Astrocyte (in vitro differentiated cells and primary cell): ENCODE measurements around the gene PLXND1. TPM values are rescaled to one million over a fixed set of nuclear protein-coding genes. Genes with fewer than 3 reads are reported as not detected.
A peak's percentile ranks its signal among the peaks of the same experiment; 100 is the strongest.

Experiments used
- DNase-seq: peaks from one replicate; pipeline ENCODE4 v3.0.0-alpha.2; 2010; ENCODE audit warnings: low read depth
- FAIRE-seq: peaks from 2 replicates; lab custom pipeline; 2011; peaks lifted over from hg19 to GRCh38; lab: Jason Lieb, UNC
- H2AFZ ChIP-seq: 2 replicates; pipeline ENCODE4 v1.6.0; 2012; ENCODE audit warnings: low read depth, low read length, inconsistent platforms
- H3K27ac ChIP-seq: 2 replicates; pipeline ENCODE4 v1.5.1; 2011; ENCODE audit warnings: low read depth, low read length, inconsistent platforms
- H3K27me3 ChIP-seq: 2 replicates; pipeline ENCODE4 v1.6.0; 2011; ENCODE audit warnings: low read length, inconsistent platforms; ENCODE audit not compliant: insufficient read depth
- H3K36me3 ChIP-seq: 2 replicates; pipeline ENCODE4 v1.5.1; 2011; ENCODE audit warnings: low read length, inconsistent platforms; ENCODE audit not compliant: insufficient read depth
- H3K4me1 ChIP-seq: 2 replicates; pipeline ENCODE4 v1.5.1; 2011; ENCODE audit warnings: low read length, inconsistent platforms; ENCODE audit not compliant: insufficient read depth
- H3K4me2 ChIP-seq: 2 replicates; pipeline ENCODE4 v1.6.0; 2012; ENCODE audit warnings: low read length, inconsistent platforms
- H3K4me3 ChIP-seq: 2 replicates; pipeline ENCODE4 v1.5.1; 2011; ENCODE audit warnings: low read depth, mild to moderate bottlenecking, low read length, inconsistent platforms; ENCODE audit not compliant: insufficient read depth
- H3K79me2 ChIP-seq: 2 replicates; pipeline ENCODE4 v1.6.0; 2012; ENCODE audit warnings: mild to moderate bottlenecking, low read length, inconsistent platforms; ENCODE audit not compliant: insufficient read depth
- H3K9ac ChIP-seq: 2 replicates; pipeline ENCODE4 v1.6.0; 2012; ENCODE audit warnings: mild to moderate bottlenecking, low read length, inconsistent platforms
- H3K9me3 ChIP-seq: 2 replicates; pipeline ENCODE4 v1.5.1; 2012; ENCODE audit warnings: low read depth, mild to moderate bottlenecking, low read length, inconsistent platforms; ENCODE audit not compliant: insufficient read depth
- H4K20me1 ChIP-seq: 2 replicates; pipeline ENCODE4 v1.6.0; 2012; ENCODE audit warnings: low read length, inconsistent platforms; ENCODE audit not compliant: insufficient read depth
- H3K27ac Mint-ChIP-seq: one replicate; pipeline ENCODE4 v1.8.0; 2021; ENCODE audit warnings: mild to moderate bottlenecking, mixed read lengths; ENCODE audit not compliant: unreplicated experiment
- H3K27me3 Mint-ChIP-seq: one replicate; pipeline ENCODE4 v1.8.0; 2021; ENCODE audit warnings: low read depth, mixed read lengths; ENCODE audit not compliant: unreplicated experiment
- H3K36me3 Mint-ChIP-seq: one replicate; pipeline ENCODE4 v1.8.0; 2021; ENCODE audit warnings: low read depth, mixed read lengths; ENCODE audit not compliant: unreplicated experiment
- H3K4me1 Mint-ChIP-seq: one replicate; pipeline ENCODE4 v1.8.0; 2021; ENCODE audit warnings: low read depth, mixed read lengths; ENCODE audit not compliant: unreplicated experiment
- H3K4me3 Mint-ChIP-seq: one replicate; pipeline ENCODE4 v1.8.0; 2021; ENCODE audit warnings: mild to moderate bottlenecking, moderate library complexity, mixed read lengths; ENCODE audit not compliant: unreplicated experiment
- H3K9me3 Mint-ChIP-seq: one replicate; pipeline ENCODE4 v1.8.0; 2021; ENCODE audit warnings: mild to moderate bottlenecking, mixed read lengths; ENCODE audit not compliant: unreplicated experiment
- CTCF ChIP-seq: IDR thresholded peaks from 2 replicates; pipeline ENCODE4 v1.5.1; 2011; ENCODE audit warnings: low read depth, mild to moderate bottlenecking, inconsistent platforms, low read length, moderate library complexity; ENCODE audit not compliant: insufficient read depth
- EZH2 ChIP-seq: IDR thresholded peaks from 2 replicates; pipeline ENCODE4 v1.6.1; 2012; ENCODE audit warnings: mild to moderate bottlenecking, low read length, inconsistent platforms; ENCODE audit not compliant: insufficient read depth
- total RNA-seq: library from RNA; stranded (reverse); gene quantifications from 2 replicates; pipeline ENCODE4 v1.2.1, GENCODE V29; 2021

The PLXND1 gene
- total RNA-seq, 1 donor from 2014 or later: 184 TPM

- Histone ChIP-seq H3K4me3 (no peak overlapping the region), H4K20me1 (peaks cover 31% of the 10 kb centered on the region), H3K4me1 (no peaks in the 10 kb centered on the region), H3K79me2 (peaks cover 25% of the 10 kb centered on the region), H3K36me3 (no peaks in the 10 kb centered on the region), H3K4me2 (no peak overlapping the region), H3K9ac (no peak overlapping the region), H3K27me3 (no peaks in the 10 kb centered on the region), H2AFZ (no peak overlapping the region), H3K27ac (no peak overlapping the region), H3K9me3 (no peaks in the 10 kb centered on the region)
- Mint-ChIP-seq H3K4me3 (peak overlapping the region; percentile 7), H3K36me3 (peaks cover 24% of the 10 kb centered on the region), H3K27ac (no peak overlapping the region), H3K27me3 (no peaks in the 10 kb centered on the region), H3K4me1 (peaks cover 9% of the 10 kb centered on the region), H3K9me3 (no peaks in the 10 kb centered on the region)
- DNase-seq (no peak), FAIRE-seq (no peak)
- no peak for TF ChIP-seq CTCF
- TF ChIP-seq EZH2: no peak
Measured at GRCh38 chr3:129585949-129586657, 20.4 kb downstream of the PLXND1 start.

- H3K27ac Mint-ChIP-seq: no peak overlapping the region
- peaks cover 9% of the 10 kb centered on the region for H3K4me1 Mint-ChIP-seq
- Histone ChIP-seq H3K9me3 (no peaks in the 10 kb centered on the region), H3K4me2 (no peak overlapping the region), H3K4me1 (no peaks in the 10 kb centered on the region), H3K36me3 (no peaks in the 10 kb centered on the region), H4K20me1 (peaks cover 27% of the 10 kb centered on the region), H3K4me3 (no peak overlapping the region), H2AFZ (no peak overlapping the region), H3K27me3 (no peaks in the 10 kb centered on the region), H3K27ac (no peak overlapping the region), H3K9ac (no peak overlapping the region), H3K79me2 (peaks cover 11% of the 10 kb centered on the region)
- H3K36me3 Mint-ChIP-seq: peaks cover 30% of the 10 kb centered on the region
- no peaks in the 10 kb centered on the region for H3K9me3 Mint-ChIP-seq
- FAIRE-seq: no peak
- TF ChIP-seq CTCF (no peak), EZH2 (no peak)
- DNase-seq: no peak
- no peak overlapping the region for H3K4me3 Mint-ChIP-seq
- H3K27me3 Mint-ChIP-seq: no peaks in the 10 kb centered on the region
Measured at GRCh38 chr3:129584631-129585030, 21.8 kb downstream of the PLXND1 start.

- DNase-seq: no peak
- no peaks in the 10 kb centered on the region for H3K9me3 Mint-ChIP-seq
- no peak overlapping the region for H3K4me2 ChIP-seq
- no peak overlapping the region for H3K4me3 ChIP-seq
- no peak overlapping the region for H3K9ac ChIP-seq
- FAIRE-seq: no peak
- peaks cover 27% of the 10 kb centered on the region for H4K20me1 ChIP-seq
- H3K9me3 ChIP-seq: no peaks in the 10 kb centered on the region
- H3K4me1 ChIP-seq: no peaks in the 10 kb centered on the region
- peaks cover 9% of the 10 kb centered on the region for H3K4me1 Mint-ChIP-seq
- no peak overlapping the region for H2AFZ ChIP-seq
- no peak overlapping the region for H3K4me3 Mint-ChIP-seq
- H3K27me3 Mint-ChIP-seq: no peaks in the 10 kb centered on the region
- no peak overlapping the region for H3K27ac ChIP-seq
- no peaks in the 10 kb centered on the region for H3K79me2 ChIP-seq
- no peaks in the 10 kb centered on the region for H3K27me3 ChIP-seq
- no peak for TF ChIP-seq EZH2
- TF ChIP-seq CTCF: no peak
- no peaks in the 10 kb centered on the region for H3K36me3 ChIP-seq
- H3K36me3 Mint-ChIP-seq: peaks cover 31% of the 10 kb centered on the region
- H3K27ac Mint-ChIP-seq: no peak overlapping the region
Measured at GRCh38 chr3:129583289-129583688, 23.2 kb downstream of the PLXND1 start.
